SK-N-SH treated with all-trans-retinoic acid at 6 μM for 48 hours (cell line): ENCODE data around the gene ZNF488.

ENCODE experiments used
- ATAC-seq: fragments of 200-7000 bp; cut with Tn5 transposase; 3 replicates; pipeline ENCODE4 v1.9.1; 2020; ENCODE audit warnings: mild to moderate bottlenecking, moderate library complexity
- BACH2 ChIP-seq: fragments of 250-450 bp; sonication (Bioruptor Pico); IDR thresholded peaks from 2 replicates; pipeline ENCODE4 v1.9.0; 2021; ENCODE audit warnings: mild to moderate bottlenecking, borderline replicate concordance
- CSDC2 ChIP-seq: fragments of 250-450 bp; sonication (Bioruptor Pico); IDR thresholded peaks from 2 replicates; pipeline ENCODE4 v1.5.0; 2020; ENCODE audit warnings: mild to moderate bottlenecking, moderate library complexity
- ESRRG ChIP-seq: fragments of 250-450 bp; sonication (Bioruptor Pico); IDR thresholded peaks from 2 replicates; pipeline ENCODE4 v1.6.1; 2021; ENCODE audit warnings: mild to moderate bottlenecking
- GLIS3 ChIP-seq: fragments of 250-450 bp; sonication (Bioruptor Pico); IDR thresholded peaks from 2 replicates; pipeline ENCODE4 v1.5.0; 2020; ENCODE audit warnings: mild to moderate bottlenecking, moderate library complexity
- ISL1 ChIP-seq: fragments of 250-450 bp; sonication (Bioruptor Pico); IDR thresholded peaks from 2 replicates; pipeline ENCODE4 v2.1.2; 2022; ENCODE audit warnings: mild to moderate bottlenecking, moderate library complexity
- OSR1 ChIP-seq: fragments of 250-450 bp; sonication (Bioruptor Pico); IDR thresholded peaks from 2 replicates; pipeline ENCODE4 v1.8.0; 2022; ENCODE audit warnings: moderate library complexity, mild to moderate bottlenecking, inconsistent platforms
- PPARA ChIP-seq: fragments of 250-450 bp; sonication (Bioruptor Pico); IDR thresholded peaks from 2 replicates; pipeline ENCODE4 v1.5.0; 2020; ENCODE audit warnings: mild to moderate bottlenecking, borderline replicate concordance
- RARB ChIP-seq: fragments of 250-450 bp; sonication (Bioruptor Pico); IDR thresholded peaks from 2 replicates; pipeline ENCODE4 v1.8.0; 2021; ENCODE audit warnings: mild to moderate bottlenecking, moderate library complexity
- SNAI2 ChIP-seq: fragments of 250-450 bp; sonication (Bioruptor Pico); IDR thresholded peaks from 2 replicates; pipeline ENCODE4 v1.5.0; 2020; ENCODE audit warnings: mild to moderate bottlenecking, moderate library complexity
- TCF4 ChIP-seq: fragments of 250-450 bp; sonication (Bioruptor Pico); IDR thresholded peaks from 2 replicates; pipeline ENCODE4 v1.8.0; 2021; ENCODE audit warnings: mild to moderate bottlenecking, moderate library complexity, borderline replicate concordance
- TOX ChIP-seq: fragments of 250-450 bp; sonication (Bioruptor Pico); IDR thresholded peaks from 2 replicates; pipeline ENCODE4 v1.8.0; 2021; ENCODE audit warnings: mild to moderate bottlenecking, moderate library complexity, borderline replicate concordance
- ZC3H10 ChIP-seq: fragments of 250-450 bp; sonication (Bioruptor Pico); IDR thresholded peaks from 2 replicates; pipeline ENCODE4 v1.5.1; 2021; ENCODE audit warnings: mild to moderate bottlenecking, moderate library complexity
- ZFP3 ChIP-seq: fragments of 250-450 bp; sonication (Bioruptor Pico); IDR thresholded peaks from 2 replicates; pipeline ENCODE4 v1.5.0; 2020; ENCODE audit warnings: mild to moderate bottlenecking, moderate library complexity
- ZNF565 ChIP-seq: fragments of 450-650 bp; formaldehyde crosslinking; conservative IDR thresholded peaks from 2 replicates; pipeline ENCODE4 v1.5.0; 2020; ENCODE audit warnings: low read depth, mild to moderate bottlenecking, moderate library complexity
- ZNF70 ChIP-seq: fragments of 450-650 bp; formaldehyde crosslinking; IDR thresholded peaks from 2 replicates; pipeline ENCODE4 v1.5.0; 2020; ENCODE audit warnings: mild to moderate bottlenecking, moderate library complexity
- ZNF8 ChIP-seq: fragments of 450-650 bp; formaldehyde crosslinking; IDR thresholded peaks from 2 replicates; pipeline ENCODE4 v1.5.0; 2020; ENCODE audit warnings: mild to moderate bottlenecking, moderate library complexity
- TF ChIP-seq, protein P1 (sequence below): fragments of 250-450 bp; sonication (Bioruptor Pico); IDR thresholded peaks from 2 replicates; pipeline ENCODE4 v1.5.0; 2020; ENCODE audit warnings: mild to moderate bottlenecking, moderate library complexity
- TF ChIP-seq, protein P2 (sequence below): fragments of 250-450 bp; sonication (Bioruptor Pico); IDR thresholded peaks from 2 replicates; pipeline ENCODE4 v1.8.0; 2020; ENCODE audit warnings: mild to moderate bottlenecking, moderate library complexity, borderline replicate concordance
- TF ChIP-seq, protein P3 (sequence below): fragments of 250-450 bp; sonication (Bioruptor Pico); IDR thresholded peaks from 2 replicates; pipeline ENCODE4 v1.5.1; 2020; ENCODE audit warnings: low read depth, mild to moderate bottlenecking, moderate library complexity
- TF ChIP-seq, protein P4 (sequence below): fragments of 250-450 bp; sonication (Bioruptor Pico); IDR thresholded peaks from 2 replicates; pipeline ENCODE4 v1.8.0; 2021; ENCODE audit warnings: low read depth, mild to moderate bottlenecking, moderate library complexity, borderline replicate concordance

Gene ZNF488

DNA sequence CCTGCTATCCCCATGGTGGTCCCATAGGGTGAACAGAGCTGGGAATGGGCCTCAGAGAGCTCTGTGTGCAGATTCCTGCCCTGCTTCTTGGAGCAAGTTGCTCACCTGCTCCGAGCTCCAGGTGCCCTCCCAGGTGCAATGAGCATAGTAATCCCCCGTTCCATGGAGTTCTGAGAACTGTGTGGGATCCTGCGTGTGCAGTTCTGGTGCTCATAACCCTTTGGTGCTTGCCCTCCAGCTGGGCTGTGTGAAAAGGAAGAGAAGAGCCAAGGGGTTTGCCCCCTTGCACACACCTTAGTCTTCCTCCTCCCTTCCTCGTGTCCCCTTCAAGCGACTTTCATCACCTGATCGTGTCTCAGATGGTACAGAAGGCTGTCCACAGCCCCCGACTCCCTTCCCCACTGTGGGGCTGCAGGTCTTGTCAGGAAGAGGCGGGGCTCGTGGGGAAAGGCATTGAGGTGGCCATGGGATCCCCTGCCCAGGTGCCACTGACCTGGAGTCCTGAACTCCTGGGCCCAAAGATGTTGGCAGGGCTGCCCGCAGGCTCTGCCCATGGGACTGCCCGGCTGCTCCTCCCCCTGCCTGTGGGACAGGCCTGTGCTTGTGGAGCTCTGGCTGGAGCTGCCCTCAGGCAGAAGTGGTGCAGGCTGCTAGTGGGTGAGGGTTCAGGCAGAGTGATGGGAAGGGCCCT lies 21.9 kb upstream of the ZNF488 start:
- no peak for ATAC-seq
- TF ChIP-seq, protein P1, sequence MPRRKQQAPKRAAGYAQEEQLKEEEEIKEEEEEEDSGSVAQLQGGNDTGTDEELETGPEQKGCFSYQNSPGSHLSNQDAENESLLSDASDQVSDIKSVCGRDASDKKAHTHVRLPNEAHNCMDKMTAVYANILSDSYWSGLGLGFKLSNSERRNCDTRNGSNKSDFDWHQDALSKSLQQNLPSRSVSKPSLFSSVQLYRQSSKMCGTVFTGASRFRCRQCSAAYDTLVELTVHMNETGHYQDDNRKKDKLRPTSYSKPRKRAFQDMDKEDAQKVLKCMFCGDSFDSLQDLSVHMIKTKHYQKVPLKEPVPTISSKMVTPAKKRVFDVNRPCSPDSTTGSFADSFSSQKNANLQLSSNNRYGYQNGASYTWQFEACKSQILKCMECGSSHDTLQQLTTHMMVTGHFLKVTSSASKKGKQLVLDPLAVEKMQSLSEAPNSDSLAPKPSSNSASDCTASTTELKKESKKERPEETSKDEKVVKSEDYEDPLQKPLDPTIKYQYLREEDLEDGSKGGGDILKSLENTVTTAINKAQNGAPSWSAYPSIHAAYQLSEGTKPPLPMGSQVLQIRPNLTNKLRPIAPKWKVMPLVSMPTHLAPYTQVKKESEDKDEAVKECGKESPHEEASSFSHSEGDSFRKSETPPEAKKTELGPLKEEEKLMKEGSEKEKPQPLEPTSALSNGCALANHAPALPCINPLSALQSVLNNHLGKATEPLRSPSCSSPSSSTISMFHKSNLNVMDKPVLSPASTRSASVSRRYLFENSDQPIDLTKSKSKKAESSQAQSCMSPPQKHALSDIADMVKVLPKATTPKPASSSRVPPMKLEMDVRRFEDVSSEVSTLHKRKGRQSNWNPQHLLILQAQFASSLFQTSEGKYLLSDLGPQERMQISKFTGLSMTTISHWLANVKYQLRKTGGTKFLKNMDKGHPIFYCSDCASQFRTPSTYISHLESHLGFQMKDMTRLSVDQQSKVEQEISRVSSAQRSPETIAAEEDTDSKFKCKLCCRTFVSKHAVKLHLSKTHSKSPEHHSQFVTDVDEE: no peak
- TF ChIP-seq ZNF8 (CRISPR knock-in tag) (no peak), GLIS3 (CRISPR knock-in tag) (no peak), BACH2 (CRISPR knock-in tag) (no peak), TOX (CRISPR knock-in tag) (no peak)
- TF ChIP-seq, protein P2, sequence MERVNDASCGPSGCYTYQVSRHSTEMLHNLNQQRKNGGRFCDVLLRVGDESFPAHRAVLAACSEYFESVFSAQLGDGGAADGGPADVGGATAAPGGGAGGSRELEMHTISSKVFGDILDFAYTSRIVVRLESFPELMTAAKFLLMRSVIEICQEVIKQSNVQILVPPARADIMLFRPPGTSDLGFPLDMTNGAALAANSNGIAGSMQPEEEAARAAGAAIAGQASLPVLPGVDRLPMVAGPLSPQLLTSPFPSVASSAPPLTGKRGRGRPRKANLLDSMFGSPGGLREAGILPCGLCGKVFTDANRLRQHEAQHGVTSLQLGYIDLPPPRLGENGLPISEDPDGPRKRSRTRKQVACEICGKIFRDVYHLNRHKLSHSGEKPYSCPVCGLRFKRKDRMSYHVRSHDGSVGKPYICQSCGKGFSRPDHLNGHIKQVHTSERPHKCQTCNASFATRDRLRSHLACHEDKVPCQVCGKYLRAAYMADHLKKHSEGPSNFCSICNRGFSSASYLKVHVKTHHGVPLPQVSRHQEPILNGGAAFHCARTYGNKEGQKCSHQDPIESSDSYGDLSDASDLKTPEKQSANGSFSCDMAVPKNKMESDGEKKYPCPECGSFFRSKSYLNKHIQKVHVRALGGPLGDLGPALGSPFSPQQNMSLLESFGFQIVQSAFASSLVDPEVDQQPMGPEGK (CRISPR knock-in tag): no peak
- TF ChIP-seq, protein P3, sequence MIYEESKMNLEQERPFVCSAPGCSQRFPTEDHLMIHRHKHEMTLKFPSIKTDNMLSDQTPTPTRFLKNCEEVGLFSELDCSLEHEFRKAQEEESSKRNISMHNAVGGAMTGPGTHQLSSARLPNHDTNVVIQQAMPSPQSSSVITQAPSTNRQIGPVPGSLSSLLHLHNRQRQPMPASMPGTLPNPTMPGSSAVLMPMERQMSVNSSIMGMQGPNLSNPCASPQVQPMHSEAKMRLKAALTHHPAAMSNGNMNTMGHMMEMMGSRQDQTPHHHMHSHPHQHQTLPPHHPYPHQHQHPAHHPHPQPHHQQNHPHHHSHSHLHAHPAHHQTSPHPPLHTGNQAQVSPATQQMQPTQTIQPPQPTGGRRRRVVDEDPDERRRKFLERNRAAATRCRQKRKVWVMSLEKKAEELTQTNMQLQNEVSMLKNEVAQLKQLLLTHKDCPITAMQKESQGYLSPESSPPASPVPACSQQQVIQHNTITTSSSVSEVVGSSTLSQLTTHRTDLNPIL: no peak

DNA sequence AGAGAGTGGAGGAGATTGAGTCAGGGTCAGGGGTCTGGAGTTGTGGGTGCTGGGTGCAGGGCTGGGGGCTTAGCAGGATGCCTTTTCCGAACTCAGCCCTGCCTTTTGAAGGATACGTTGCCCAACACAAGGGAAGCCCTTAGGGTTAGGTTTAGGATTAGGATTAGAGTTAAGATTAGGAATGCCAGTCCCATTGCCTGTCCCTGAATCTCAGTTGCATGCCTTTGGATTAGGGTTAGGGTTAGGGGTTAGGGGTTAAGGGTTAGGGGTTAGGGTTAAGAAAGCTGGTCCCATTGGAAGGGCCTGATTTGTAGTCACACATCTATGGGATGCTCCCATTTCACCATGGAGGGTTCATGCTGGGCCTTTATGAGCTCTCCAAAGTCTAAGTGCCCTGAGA lies 20.8 kb upstream of the ZNF488 start:
- TF ChIP-seq ESRRG (CRISPR knock-in tag) (no peak), GLIS3 (CRISPR knock-in tag) (no peak), BACH2 (CRISPR knock-in tag) (no peak), PPARA (no peak), RARB (CRISPR knock-in tag) (no peak), CSDC2 (CRISPR knock-in tag) (no peak), ZFP3 (no peak), ZC3H10 (CRISPR knock-in tag) (no peak), ISL1 (CRISPR knock-in tag) (no peak), OSR1 (no peak), ZNF565 (no peak), TCF4 (CRISPR knock-in tag) (no peak), SNAI2 (no peak), ZNF70 (CRISPR knock-in tag) (no peak)
- TF ChIP-seq, protein P1: no peak
- TF ChIP-seq, protein P3: no peak
- TF ChIP-seq, protein P4, sequence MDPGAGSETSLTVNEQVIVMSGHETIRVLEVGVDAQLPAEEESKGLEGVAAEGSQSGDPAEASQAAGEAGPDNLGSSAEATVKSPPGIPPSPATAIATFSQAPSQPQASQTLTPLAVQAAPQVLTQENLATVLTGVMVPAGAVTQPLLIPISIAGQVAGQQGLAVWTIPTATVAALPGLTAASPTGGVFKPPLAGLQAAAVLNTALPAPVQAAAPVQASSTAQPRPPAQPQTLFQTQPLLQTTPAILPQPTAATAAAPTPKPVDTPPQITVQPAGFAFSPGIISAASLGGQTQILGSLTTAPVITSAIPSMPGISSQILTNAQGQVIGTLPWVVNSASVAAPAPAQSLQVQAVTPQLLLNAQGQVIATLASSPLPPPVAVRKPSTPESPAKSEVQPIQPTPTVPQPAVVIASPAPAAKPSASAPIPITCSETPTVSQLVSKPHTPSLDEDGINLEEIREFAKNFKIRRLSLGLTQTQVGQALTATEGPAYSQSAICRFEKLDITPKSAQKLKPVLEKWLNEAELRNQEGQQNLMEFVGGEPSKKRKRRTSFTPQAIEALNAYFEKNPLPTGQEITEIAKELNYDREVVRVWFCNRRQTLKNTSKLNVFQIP: no peak
- ATAC-seq: no peak
